Activated T-cell treated with anti-CD3 and anti-CD28 coated beads for 1 hour (primary cell): ENCODE data around the gene UBTD1.
"Not testable (repeated sequence)": the region's sequence is repeated elsewhere in the genome, so short reads cannot be mapped to it uniquely, and the experiment has no call there.

ENCODE experiments used
- DNase-seq: peaks from one replicate; pipeline ENCODE4 v3.0.0-alpha.2; 2020; ENCODE audit warnings: low read depth

UBTD1 gene

GRCh38 chr10:97538839-97539238, 40.1 kb downstream of the UBTD1 start:
- DNase-seq = no peak

- DNase-seq = no peak
These were observed 40.9 kb downstream of the UBTD1 start for GRCh38 chr10:97539523-97540200.

- DNase-seq = no peak
These were observed 42.2 kb downstream of the UBTD1 start for GRCh38 chr10:97540669-97541500.

GRCh38 chr10:97542169-97543024, 43.7 kb downstream of the UBTD1 start:
- DNase-seq = no peak

GRCh38 chr10:97543025-97543546, 44.4 kb downstream of the UBTD1 start:
- DNase-seq = peak; percentile 9

- DNase-seq = no peak
These were observed 47.9 kb downstream of the UBTD1 start for GRCh38 chr10:97546456-97547270.

- no peak for DNase-seq
These were observed 48.5 kb downstream of the UBTD1 start for GRCh38 chr10:97547271-97547600.

- DNase-seq = no peak
These were observed 49.2 kb downstream of the UBTD1 start for GRCh38 chr10:97547962-97548361.

- DNase-seq = no peak
These were observed 50.2 kb downstream of the UBTD1 start for GRCh38 chr10:97548828-97549455.

- no peak for DNase-seq
These were observed 51.0 kb downstream of the UBTD1 start for GRCh38 chr10:97549587-97550322.

- no peak for DNase-seq
These were observed 51.8 kb downstream of the UBTD1 start for GRCh38 chr10:97550336-97551149.

GRCh38 chr10:97551271-97551670, 52.5 kb downstream of the UBTD1 start:
- no peak for DNase-seq

- peak; percentile 54 for DNase-seq
These were observed 54.9 kb downstream of the UBTD1 start for GRCh38 chr10:97553575-97554031.

GRCh38 chr10:97554336-97554735, 55.6 kb downstream of the UBTD1 start:
- not testable (repeated sequence) for DNase-seq

- DNase-seq = not testable (repeated sequence)
These were observed 56.8 kb downstream of the UBTD1 start for GRCh38 chr10:97555541-97555940.

- not testable (repeated sequence) for DNase-seq
These were observed 62.1 kb downstream of the UBTD1 start for GRCh38 chr10:97560731-97561381.

GRCh38 chr10:97561386-97562077, 62.8 kb downstream of the UBTD1 start:
- DNase-seq = not testable (repeated sequence)

- not testable (repeated sequence) for DNase-seq
These were observed 63.6 kb downstream of the UBTD1 start for GRCh38 chr10:97562329-97562728.
